A549 (cell line): ENCODE data around the gene KCTD20. TPM values are rescaled to one million over a fixed set of nuclear protein-coding genes. Genes with fewer than 3 reads are reported as not detected.

Experiments used
- ATAC-seq, 2 experiments: fragments of 200-7000 bp in 1 of 2; fragments of >200 bp in 1 of 2; cut with Nextera tagmentation in 1 of 2; cut with Tn5 transposase in 1 of 2; 3 replicates each; pipeline versions ENCODE4 v1.8.0 to v1.9.1; 2018 to 2020; ENCODE audit warnings: mild to moderate bottlenecking in 1 of 2, moderate library complexity in 1 of 2
- CTCF ChIA-PET: fragments of 300-600 bp; sonication (Branson Sonifier 250); formaldehyde crosslinking; extraction: SDS; loops from one replicate; lab custom pipeline; 2021; ENCODE audit warnings: antibody characterized with exemption, inconsistent platforms; lab: Yijun Ruan, JAX
- POLR2A ChIA-PET: fragments of 350-600 bp; formaldehyde crosslinking; extraction: SDS; loops from one replicate; lab custom pipeline; 2021; ENCODE audit warnings: antibody characterized with exemption, inconsistent platforms; lab: Yijun Ruan, JAX
- DNase-seq, 2 experiments: peaks; one replicate each; pipeline versions ENCODE4 v3.0.0 to v3.0.0-alpha.2; 2011 to 2016; ENCODE audit warnings: low read depth in 1 of 2, low spot score in 1 of 2
- FAIRE-seq: peaks from 2 replicates; lab custom pipeline; 2011; peaks lifted over from hg19 to GRCh38; lab: Jason Lieb, UNC
- H3K27ac ChIP-seq, 2 experiments: fragments of >200 bp; sonication (Bioruptor Twin); formaldehyde crosslinking; 3 replicates each; pipeline ENCODE4 v1.5.1; 2016 to 2017
- H3K4me1 ChIP-seq: fragments of >200 bp; sonication (Bioruptor Twin); formaldehyde crosslinking; 3 replicates; pipeline ENCODE4 v1.6.1; 2016
- H3K4me2 ChIP-seq: fragments of >200 bp; sonication (Bioruptor Twin); formaldehyde crosslinking; 3 replicates; pipeline ENCODE4 v1.6.1; 2016
- H3K4me3 ChIP-seq: fragments of >200 bp; sonication (Bioruptor Twin); formaldehyde crosslinking; 3 replicates; pipeline ENCODE4 v1.5.1; 2016
- H3K9me3 ChIP-seq: fragments of >200 bp; sonication (Bioruptor Twin); formaldehyde crosslinking; 3 replicates; pipeline ENCODE4 v1.6.1; 2016
- ATOH8 ChIP-seq: fragments of 250-450 bp; sonication (Bioruptor Pico); IDR thresholded peaks from 2 replicates; pipeline ENCODE4 v1.5.0; 2020; ENCODE audit warnings: low read depth, mild to moderate bottlenecking, moderate library complexity
- CBX2 ChIP-seq: fragments of 200-600 bp; sonication (generic); IDR thresholded peaks from 2 replicates; pipeline ENCODE4 v1.6.1; 2016; ENCODE audit warnings: low read depth, mild to moderate bottlenecking, borderline replicate concordance
- CEBPB ChIP-seq, 2 experiments: fragments of >200 bp in 1 of 2; sonication (Bioruptor Twin) in 1 of 2; formaldehyde crosslinking in 1 of 2; IDR thresholded peaks; 2 replicates each; pipeline ENCODE4 v1.6.1; 2012 to 2016
- CHD2 ChIP-seq: fragments of 150-350 bp; IDR thresholded peaks from 2 replicates; pipeline ENCODE4 v1.6.1; 2014; ENCODE audit warnings: low read length; ENCODE audit not compliant: partially characterized antibody
- CHD4 ChIP-seq: fragments of 200-600 bp; sonication (generic); IDR thresholded peaks from 2 replicates; pipeline ENCODE4 v1.6.1; 2016; ENCODE audit warnings: antibody characterized with exemption, mild to moderate bottlenecking, borderline replicate concordance
- CTCF ChIP-seq: fragments of >200 bp; sonication (Bioruptor Twin); formaldehyde crosslinking; IDR thresholded peaks from 3 replicates; pipeline ENCODE4 v1.5.1; 2016
- E2F6 ChIP-seq: IDR thresholded peaks from 2 replicates; pipeline ENCODE4 v1.6.1; 2012; ENCODE audit warnings: low read depth, borderline replicate concordance
- ELK1 ChIP-seq: fragments of 150-350 bp; IDR thresholded peaks from 2 replicates; pipeline ENCODE4 v1.6.1; 2014; ENCODE audit warnings: low read depth, mild to moderate bottlenecking, low read length
- FOSL2 ChIP-seq, 2 experiments: fragments of 450-650 bp in 1 of 2; fragments of >200 bp in 1 of 2; sonication (Bioruptor Twin) in 1 of 2; formaldehyde crosslinking; IDR thresholded peaks; 2 replicates each; pipeline versions ENCODE4 v1.5.0 to v1.6.1; 2016 to 2020; ENCODE audit warnings: mild to moderate bottlenecking in 1 of 2, moderate library complexity in 1 of 2
- HDAC2 ChIP-seq: fragments of 200-600 bp; sonication (generic); IDR thresholded peaks from 2 replicates; pipeline ENCODE4 v1.6.1; 2016
- HEYL ChIP-seq: fragments of 250-450 bp; sonication (Bioruptor Pico); IDR thresholded peaks from 2 replicates; pipeline ENCODE4 v1.8.0; 2021; ENCODE audit warnings: mild to moderate bottlenecking, moderate library complexity
- HMGXB4 ChIP-seq: fragments of 250-450 bp; sonication (Bioruptor Pico); IDR thresholded peaks from 2 replicates; pipeline ENCODE4 v1.5.0; 2021; ENCODE audit warnings: mild to moderate bottlenecking, moderate library complexity, borderline replicate concordance
- HOXB13 ChIP-seq: fragments of 250-450 bp; sonication (Bioruptor Pico); IDR thresholded peaks from 2 replicates; pipeline ENCODE4 v1.5.0; 2020; ENCODE audit warnings: low read depth, mild to moderate bottlenecking, moderate library complexity
- JUN ChIP-seq, 2 experiments: fragments of >200 bp; sonication (Bioruptor Twin); formaldehyde crosslinking; IDR thresholded peaks; 2 replicates in 1 of 2; 3 replicates in 1 of 2; pipeline ENCODE4 v1.6.1; 2016 to 2017
- JUNB ChIP-seq: fragments of >200 bp; sonication (Bioruptor Twin); formaldehyde crosslinking; IDR thresholded peaks from 2 replicates; pipeline ENCODE4 v1.6.1; 2016
- KDM1A ChIP-seq: fragments of 200-600 bp; sonication (generic); IDR thresholded peaks from 2 replicates; pipeline ENCODE4 v1.6.1; 2016; ENCODE audit warnings: low read depth, mild to moderate bottlenecking
- MAFK ChIP-seq: fragments of 450-650 bp; IDR thresholded peaks from 2 replicates; pipeline ENCODE4 v1.6.1; 2014; ENCODE audit not compliant: partially characterized antibody
- MAX ChIP-seq: IDR thresholded peaks from 2 replicates; pipeline ENCODE4 v1.6.1; 2012
- MAZ ChIP-seq: fragments of 150-350 bp; IDR thresholded peaks from 2 replicates; pipeline ENCODE4 v1.6.1; 2014; ENCODE audit warnings: antibody characterized with exemption, low read depth, low read length, borderline replicate concordance
- PBX3 ChIP-seq: IDR thresholded peaks from 2 replicates; pipeline ENCODE4 v1.6.1; 2012
- RAD21 ChIP-seq, 2 experiments: fragments of >200 bp in 1 of 2; sonication (Bioruptor Twin) in 1 of 2; formaldehyde crosslinking in 1 of 2; IDR thresholded peaks in 1 of 2; conservative IDR thresholded peaks in 1 of 2; 2 replicates in 1 of 2; 3 replicates in 1 of 2; pipeline ENCODE4 v1.6.1; 2012 to 2018; ENCODE audit warnings: inconsistent platforms in 1 of 2
- RCOR1 ChIP-seq: fragments of 150-350 bp; IDR thresholded peaks from 2 replicates; pipeline ENCODE4 v1.6.1; 2014; ENCODE audit warnings: antibody characterized with exemption, low read length, low read depth
- SMC3 ChIP-seq: fragments of >200 bp; sonication (Bioruptor Twin); formaldehyde crosslinking; IDR thresholded peaks from 3 replicates; pipeline ENCODE4 v1.6.1; 2018; ENCODE audit warnings: inconsistent platforms
- TFCP2L1 ChIP-seq: fragments of 250-450 bp; sonication (Bioruptor Pico); IDR thresholded peaks from 2 replicates; pipeline ENCODE4 v1.5.0; 2021; ENCODE audit warnings: mild to moderate bottlenecking
- ZC3H11A ChIP-seq: fragments of 450-650 bp; IDR thresholded peaks from 2 replicates; pipeline ENCODE4 v1.6.1; 2014; ENCODE audit warnings: antibody characterized with exemption, mild to moderate bottlenecking
- ZSCAN20 ChIP-seq: fragments of 250-450 bp; sonication (Bioruptor Pico); IDR thresholded peaks from 2 replicates; pipeline ENCODE4 v1.8.0; 2022; ENCODE audit warnings: mild to moderate bottlenecking, moderate library complexity
- WGBS: methylation state at CpG from one replicate; pipeline ENCODE4 v1.1.6; 2017; ENCODE audit errors: missing lambda C conversion rate; 5-methylcytosine and 5-hydroxymethylcytosine counted together
- polyA plus RNA-seq, 4 experiments: library from polyadenylated mRNA; depleted of rRNA in 3 of 4; stranded (reverse); fragments of >200 nt; fragmentation: RNase III in 1 of 4; extraction: RNeasy Plus Mini Kit Qiagen cat#74134 plus additional on column Dnase treatment in 1 of 4; gene quantifications; 2 replicates in 3 of 4; 3 replicates in 1 of 4; pipeline ENCODE4 v1.2.3, GENCODE V29; 2011 to 2017

KCTD20 gene
- polyA plus RNA-seq, 2 of the 4 experiments (the other 2 are of a cell fraction): 16.8 to 48.2 TPM

GRCh38 chr6:36525346-36525745, 82.5 kb downstream of the KCTD20 start:
- no peak overlapping the region for H3K4me3 ChIP-seq
- no peak for TF ChIP-seq RAD21 (conservative IDR thresholded peaks at IDR 0.05 in 1 of 2, IDR thresholded peaks at IDR 0.05 in 1 of 2)
- TF ChIP-seq CEBPB (IDR thresholded peaks at IDR 0.05): no peak
- no peak for TF ChIP-seq MAFK
- no peak for TF ChIP-seq ZSCAN20 (CRISPR knock-in tag)
- no peak for TF ChIP-seq ATOH8 (CRISPR knock-in tag)
- TF ChIP-seq MAZ: no peak
- no peak for TF ChIP-seq JUN (IDR thresholded peaks at IDR 0.05)
- TF ChIP-seq PBX3: no peak
- no peak for TF ChIP-seq CTCF
- no peak for TF ChIP-seq HDAC2
- TF ChIP-seq CHD4: no peak
- no peak for TF ChIP-seq CHD2
- no peak for TF ChIP-seq HMGXB4 (CRISPR knock-in tag)
- TF ChIP-seq MAX: no peak
- no peak for TF ChIP-seq HEYL (CRISPR knock-in tag)
- TF ChIP-seq ELK1: no peak
- no peak for TF ChIP-seq CBX2
- no peak for TF ChIP-seq FOSL2 (IDR thresholded peaks at IDR 0.05)
- no peak for TF ChIP-seq FOSL2 (CRISPR knock-in tag; IDR thresholded peaks at IDR 0.05)
- TF ChIP-seq KDM1A: no peak
- TF ChIP-seq RCOR1: no peak
- TF ChIP-seq, all 56 proteins: peak for 0
- FAIRE-seq: no peak
- no peaks in the 10 kb centered on the region for H3K9me3 ChIP-seq
- H3K4me1 ChIP-seq: 0 out of 3 replicates have a peak, but pooled peaks cover 4% of the 10 kb centered on the region
- no peak overlapping the region for H3K27ac ChIP-seq
- ChIA-PET CTCF (no interaction called here), POLR2A (no interaction called here)
- no peak overlapping the region for H3K4me2 ChIP-seq
- 73% methylated on average over 2 of the region's 2 CpGs for WGBS
- no peak for ATAC-seq
- no peak for DNase-seq

GRCh38 chr6:36526066-36526465, 83.3 kb downstream of the KCTD20 start:
- H3K9me3 ChIP-seq: no peaks in the 10 kb centered on the region
- DNase-seq (no peak), ATAC-seq (no peak), FAIRE-seq (no peak)
- POLR2A ChIA-PET: no interaction called here
- 0 out of 3 replicates have a peak, but pooled peaks cover 4% of the 10 kb centered on the region for H3K4me1 ChIP-seq
- CTCF ChIA-PET: no interaction called here
- H3K4me3 ChIP-seq: no peak overlapping the region
- no peak overlapping the region for H3K27ac ChIP-seq
- 90% methylated on average over 2 of the region's 2 CpGs for WGBS
- TF ChIP-seq E2F6 (no peak), TFCP2L1 (CRISPR knock-in tag) (no peak), SMC3 (no peak), MAX (no peak), CTCF (no peak), ZC3H11A (no peak), JUNB (no peak), HOXB13 (CRISPR knock-in tag) (no peak)
- no peak overlapping the region for H3K4me2 ChIP-seq
